ENCODE measurements around the gene RNF207. TPM values are rescaled to one million over a fixed set of nuclear protein-coding genes. Genes with fewer than 3 reads are reported as not detected.

Gene RNF207
- total RNA-seq, 1 donor from 2014 or later = 10.8 TPM

Other genes starting within 250 kb of the RNF207 start
- 4.7 TPM for gene NPHP4, start 213.7 kb upstream of the RNF207 start, total RNA-seq
- gene KCNAB2, start 160.2 kb upstream of the RNF207 start, total RNA-seq = 3.6 TPM
- gene CHD5, start 25.8 kb upstream of the RNF207 start, total RNA-seq = 0.04 TPM
- 439 TPM for gene RPL22, start 6.5 kb upstream of the RNF207 start, total RNA-seq
- 40.3 TPM for gene ICMT, start 29.8 kb downstream of the RNF207 start, total RNA-seq
- not detected for gene HES3, start 38.1 kb downstream of the RNF207 start, total RNA-seq
- 9.1 TPM for gene GPR153, start 55.0 kb downstream of the RNF207 start, total RNA-seq
- gene ACOT7, start 187.6 kb downstream of the RNF207 start, total RNA-seq = 37.2 TPM
- gene HES2, start 213.8 kb downstream of the RNF207 start, total RNA-seq = 47.3 TPM
- 33.4 TPM for gene ESPN, start 218.7 kb downstream of the RNF207 start, total RNA-seq